Mesothelial cell of epicardium (in vitro differentiated cells): Measurements from ENCODE around the gene SLIT3. TPM values are rescaled to one million over a fixed set of nuclear protein-coding genes. Genes with fewer than 3 reads are reported as not detected.

Experiments used
- DNase-seq, 2 experiments: peaks; one replicate each; pipeline ENCODE4 v3.0.0; 2021; ENCODE audit warnings: low spot score in 2 of 2; ENCODE audit not compliant: unreplicated experiment in 2 of 2
- H3K27ac Mint-ChIP-seq: 2 replicates; pipeline ENCODE4 v1.8.0; 2021; ENCODE audit warnings: mixed read lengths
- H3K27me3 Mint-ChIP-seq: 2 replicates; pipeline ENCODE4 v1.8.0; 2021; ENCODE audit warnings: low read depth, mixed read lengths
- H3K36me3 Mint-ChIP-seq: 2 replicates; pipeline ENCODE4 v1.8.0; 2021; ENCODE audit warnings: mixed read lengths
- H3K4me1 Mint-ChIP-seq: 2 replicates; pipeline ENCODE4 v1.8.0; 2021; ENCODE audit warnings: mixed read lengths
- H3K4me3 Mint-ChIP-seq: 2 replicates; pipeline ENCODE4 v1.8.0; 2021; ENCODE audit warnings: mild to moderate bottlenecking, moderate library complexity, mixed read lengths
- H3K9me3 Mint-ChIP-seq: 2 replicates; pipeline ENCODE4 v1.8.0; 2021; ENCODE audit warnings: mixed read lengths
- total RNA-seq: library from RNA; stranded (reverse); gene quantifications from 3 replicates; pipeline ENCODE4 v1.2.1, GENCODE V29; 2021
- TF ChIP-seq, protein P1 (sequence below): fragments of 200-600 bp; sonication (generic); IDR thresholded peaks from one replicate; pipeline ENCODE4 v1.5.0; 2021; ENCODE audit warnings: antibody characterized with exemption; ENCODE audit not compliant: unreplicated experiment

Gene SLIT3
- total RNA-seq, 1 donor from 2014 or later: 65.1 TPM

DNA sequence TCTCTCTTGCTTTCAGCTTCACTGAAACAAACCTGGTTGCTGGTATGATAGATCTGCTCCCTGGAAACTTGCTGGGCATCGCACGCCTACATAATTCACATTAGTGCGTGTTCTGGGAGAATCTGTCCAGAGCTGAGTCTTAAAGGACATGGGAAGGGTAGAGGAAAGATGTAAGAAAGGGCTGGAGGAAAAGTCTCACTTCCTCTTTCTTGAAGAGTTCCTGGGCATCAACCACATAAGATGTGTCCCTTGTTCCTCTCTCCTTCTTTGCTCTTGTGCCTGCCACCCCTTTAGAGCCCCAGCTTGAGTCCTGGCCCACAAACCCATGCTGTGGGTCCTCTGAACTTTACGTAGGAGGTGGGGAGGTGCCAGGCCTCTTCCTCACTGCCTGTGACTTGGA lies 516.5 kb downstream of the SLIT3 start:
- H3K27ac Mint-ChIP-seq: no peak overlapping the region
- DNase-seq: no peak
- H3K4me3 Mint-ChIP-seq: no peak overlapping the region
- peaks cover 9% of the 10 kb centered on the region for H3K9me3 Mint-ChIP-seq
- TF ChIP-seq, protein P1, sequence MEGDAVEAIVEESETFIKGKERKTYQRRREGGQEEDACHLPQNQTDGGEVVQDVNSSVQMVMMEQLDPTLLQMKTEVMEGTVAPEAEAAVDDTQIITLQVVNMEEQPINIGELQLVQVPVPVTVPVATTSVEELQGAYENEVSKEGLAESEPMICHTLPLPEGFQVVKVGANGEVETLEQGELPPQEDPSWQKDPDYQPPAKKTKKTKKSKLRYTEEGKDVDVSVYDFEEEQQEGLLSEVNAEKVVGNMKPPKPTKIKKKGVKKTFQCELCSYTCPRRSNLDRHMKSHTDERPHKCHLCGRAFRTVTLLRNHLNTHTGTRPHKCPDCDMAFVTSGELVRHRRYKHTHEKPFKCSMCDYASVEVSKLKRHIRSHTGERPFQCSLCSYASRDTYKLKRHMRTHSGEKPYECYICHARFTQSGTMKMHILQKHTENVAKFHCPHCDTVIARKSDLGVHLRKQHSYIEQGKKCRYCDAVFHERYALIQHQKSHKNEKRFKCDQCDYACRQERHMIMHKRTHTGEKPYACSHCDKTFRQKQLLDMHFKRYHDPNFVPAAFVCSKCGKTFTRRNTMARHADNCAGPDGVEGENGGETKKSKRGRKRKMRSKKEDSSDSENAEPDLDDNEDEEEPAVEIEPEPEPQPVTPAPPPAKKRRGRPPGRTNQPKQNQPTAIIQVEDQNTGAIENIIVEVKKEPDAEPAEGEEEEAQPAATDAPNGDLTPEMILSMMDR: no peak
- peaks cover 27% of the 10 kb centered on the region for H3K27me3 Mint-ChIP-seq
- peaks cover 4% of the 10 kb centered on the region for H3K4me1 Mint-ChIP-seq
- peaks cover 24% of the 10 kb centered on the region for H3K36me3 Mint-ChIP-seq

- no peaks in the 10 kb centered on the region for H3K4me1 Mint-ChIP-seq
- DNase-seq: no peak
- peaks cover 9% of the 10 kb centered on the region for H3K9me3 Mint-ChIP-seq
- TF ChIP-seq, protein P1: no peak
- H3K27me3 Mint-ChIP-seq: peaks cover 30% of the 10 kb centered on the region
- no peak overlapping the region for H3K27ac Mint-ChIP-seq
- no peak overlapping the region for H3K4me3 Mint-ChIP-seq
- H3K36me3 Mint-ChIP-seq: peaks cover 24% of the 10 kb centered on the region
These were observed 518.9 kb downstream of the SLIT3 start for GRCh38 chr5:168781941-168782571.

DNA sequence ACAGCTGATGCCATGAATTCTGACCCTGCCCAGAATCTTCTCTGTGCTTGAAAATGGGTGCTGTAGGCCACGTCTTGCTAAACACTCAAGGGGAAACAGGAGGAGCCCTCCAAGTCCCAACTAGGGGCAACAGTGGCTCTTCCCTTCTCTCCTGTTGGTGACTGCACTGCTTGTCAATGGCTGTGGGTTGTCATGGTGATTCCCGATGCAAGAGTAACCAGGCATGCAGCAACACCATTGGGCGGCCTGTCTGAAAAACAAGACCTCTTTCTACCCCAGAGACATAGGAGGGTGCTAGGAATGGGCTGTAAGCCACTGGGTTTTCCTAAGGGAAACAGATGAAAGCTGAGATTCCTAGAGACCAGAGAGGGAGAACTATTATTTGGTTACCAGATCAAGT lies 520.1 kb downstream of the SLIT3 start:
- no peak for DNase-seq
- Mint-ChIP-seq H3K4me1 (peaks cover 4% of the 10 kb centered on the region), H3K36me3 (peaks cover 24% of the 10 kb centered on the region), H3K9me3 (peaks cover 9% of the 10 kb centered on the region), H3K27me3 (peaks cover 30% of the 10 kb centered on the region), H3K27ac (no peak overlapping the region), H3K4me3 (no peak overlapping the region)
- TF ChIP-seq, protein P1: no peak

- peaks cover 31% of the 10 kb centered on the region for H3K27me3 Mint-ChIP-seq
- peaks cover 9% of the 10 kb centered on the region for H3K9me3 Mint-ChIP-seq
- H3K36me3 Mint-ChIP-seq: peaks cover 14% of the 10 kb centered on the region
- DNase-seq: no peak
- peaks cover 16% of the 10 kb centered on the region for H3K4me1 Mint-ChIP-seq
- H3K4me3 Mint-ChIP-seq: no peak overlapping the region
- TF ChIP-seq, protein P1: no peak
- no peak overlapping the region for H3K27ac Mint-ChIP-seq
These were observed 521.6 kb downstream of the SLIT3 start for GRCh38 chr5:168779333-168779732.

- TF ChIP-seq, protein P1: no peak
- Mint-ChIP-seq H3K27me3 (peaks cover 29% of the 10 kb centered on the region), H3K36me3 (peaks cover 14% of the 10 kb centered on the region), H3K9me3 (peaks cover 9% of the 10 kb centered on the region), H3K4me3 (no peak overlapping the region), H3K4me1 (peaks cover 20% of the 10 kb centered on the region), H3K27ac (no peak overlapping the region)
- no peak for DNase-seq
These were observed 522.4 kb downstream of the SLIT3 start for GRCh38 chr5:168778536-168778935.

DNA sequence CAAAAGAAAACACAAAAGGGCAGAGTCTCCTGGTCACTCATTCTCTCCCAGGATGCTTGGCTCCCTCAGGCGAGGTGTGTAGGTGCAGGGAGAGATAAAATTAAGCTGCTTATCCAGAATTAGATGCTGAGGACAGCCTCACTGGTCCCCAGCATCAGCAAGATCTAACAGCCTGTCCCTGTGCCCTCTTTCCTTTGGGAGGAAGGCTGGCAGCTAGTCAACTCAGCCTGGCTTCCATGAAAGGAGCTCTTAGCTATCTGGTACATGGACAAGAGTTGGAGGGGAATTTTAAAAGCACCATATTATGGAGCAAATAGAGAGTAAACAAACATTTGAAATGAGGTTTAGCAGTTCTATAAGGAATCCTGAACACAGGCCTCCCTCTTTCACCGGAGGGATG lies 523.3 kb downstream of the SLIT3 start:
- peaks cover 20% of the 10 kb centered on the region for H3K4me1 Mint-ChIP-seq
- no peak for DNase-seq
- H3K36me3 Mint-ChIP-seq: peaks cover 7% of the 10 kb centered on the region
- H3K27ac Mint-ChIP-seq: no peak overlapping the region
- TF ChIP-seq, protein P1: no peak
- H3K27me3 Mint-ChIP-seq: peaks cover 27% of the 10 kb centered on the region
- no peak overlapping the region for H3K4me3 Mint-ChIP-seq
- H3K9me3 Mint-ChIP-seq: peaks cover under 1% of the 10 kb centered on the region
